K562 (cell line): ENCODE results near the gene PLAC9.

Experiments
- BHLHE40 ChIP-seq: IDR thresholded peaks from 2 replicates; pipeline ENCODE4 v1.6.1; 2011; ENCODE audit warnings: low read length, improper control_type of control experiment
- EZH2 ChIP-seq: IDR thresholded peaks from 2 replicates; pipeline ENCODE4 v1.6.1; 2012; ENCODE audit warnings: low read depth, mild to moderate bottlenecking, inconsistent platforms, low read length, borderline replicate concordance
- MEIS2 ChIP-seq: fragments of 450-650 bp; IDR thresholded peaks from 2 replicates; pipeline ENCODE4 v1.6.1; 2014; ENCODE audit warnings: mild to moderate bottlenecking; ENCODE audit not compliant: partially characterized antibody
- NR2C2 ChIP-seq, 2 experiments: fragments of 200-800 bp in 1 of 2; sonication (Bioruptor generic) in 1 of 2; sonication (generic) in 1 of 2; formaldehyde crosslinking in 1 of 2; IDR thresholded peaks; 2 replicates each; pipeline versions ENCODE4 v1.6.1 to v1.8.0; 2016 to 2022; ENCODE audit warnings: mild to moderate bottlenecking in 1 of 2, missing compliant biosample characterization in 1 of 2, missing genetic modification characterization in 1 of 2, missing genetic modification reagents in 1 of 2
- NR4A1 ChIP-seq, 2 experiments: fragments of 250-450 bp in 1 of 2; fragments of 450-650 bp in 1 of 2; sonication (Bioruptor Pico) in 1 of 2; IDR thresholded peaks; 2 replicates each; pipeline versions ENCODE4 v1.4.0 to v1.6.1; 2016 to 2020; ENCODE audit warnings: mild to moderate bottlenecking in 2 of 2, missing compliant biosample characterization in 1 of 2, missing genetic modification characterization in 1 of 2, moderate library complexity in 1 of 2
- PHF8 ChIP-seq: fragments of 200-600 bp; sonication (generic); IDR thresholded peaks from 2 replicates; pipeline ENCODE4 v1.6.1; 2012; ENCODE audit warnings: mixed run types, mild to moderate bottlenecking, inconsistent platforms, low read length, moderate library complexity, borderline replicate concordance
- SMARCA5 ChIP-seq: fragments of 450-650 bp; IDR thresholded peaks from 2 replicates; pipeline ENCODE4 v1.6.1; 2016
- SMC3 ChIP-seq: conservative IDR thresholded peaks from 2 replicates; pipeline ENCODE4 v1.6.1; 2011; ENCODE audit warnings: low read depth, low read length, improper control_type of control experiment; ENCODE audit not compliant: insufficient read depth
- SP2 ChIP-seq: IDR thresholded peaks from 2 replicates; pipeline ENCODE4 v1.6.1; 2011; ENCODE audit warnings: mild to moderate bottlenecking, low read depth, low read length, moderate library complexity; ENCODE audit not compliant: poor library complexity, severe bottlenecking; ENCODE audit errors: extremely low read depth
- YY1 ChIP-seq, 3 experiments: IDR thresholded peaks; 2 replicates each; pipeline ENCODE4 v1.6.1; 2011; ENCODE audit warnings: low read length in 2 of 3, mild to moderate bottlenecking in 2 of 3, moderate library complexity in 2 of 3, borderline replicate concordance in 1 of 3, control low read depth in 1 of 3, low read depth in 1 of 3; ENCODE audit not compliant: insufficient read depth in 3 of 3, insufficient replicate concordance in 2 of 3, control insufficient read depth in 1 of 3, insufficient read length in 1 of 3; ENCODE audit errors: extremely low read depth in 1 of 3
- TF ChIP-seq, protein P1 (sequence below): sonication (generic); formaldehyde crosslinking; IDR thresholded peaks from 2 replicates; pipeline ENCODE4 v1.8.0; 2023; ENCODE audit warnings: missing genetic modification reagents, mild to moderate bottlenecking, borderline replicate concordance

DNA sequence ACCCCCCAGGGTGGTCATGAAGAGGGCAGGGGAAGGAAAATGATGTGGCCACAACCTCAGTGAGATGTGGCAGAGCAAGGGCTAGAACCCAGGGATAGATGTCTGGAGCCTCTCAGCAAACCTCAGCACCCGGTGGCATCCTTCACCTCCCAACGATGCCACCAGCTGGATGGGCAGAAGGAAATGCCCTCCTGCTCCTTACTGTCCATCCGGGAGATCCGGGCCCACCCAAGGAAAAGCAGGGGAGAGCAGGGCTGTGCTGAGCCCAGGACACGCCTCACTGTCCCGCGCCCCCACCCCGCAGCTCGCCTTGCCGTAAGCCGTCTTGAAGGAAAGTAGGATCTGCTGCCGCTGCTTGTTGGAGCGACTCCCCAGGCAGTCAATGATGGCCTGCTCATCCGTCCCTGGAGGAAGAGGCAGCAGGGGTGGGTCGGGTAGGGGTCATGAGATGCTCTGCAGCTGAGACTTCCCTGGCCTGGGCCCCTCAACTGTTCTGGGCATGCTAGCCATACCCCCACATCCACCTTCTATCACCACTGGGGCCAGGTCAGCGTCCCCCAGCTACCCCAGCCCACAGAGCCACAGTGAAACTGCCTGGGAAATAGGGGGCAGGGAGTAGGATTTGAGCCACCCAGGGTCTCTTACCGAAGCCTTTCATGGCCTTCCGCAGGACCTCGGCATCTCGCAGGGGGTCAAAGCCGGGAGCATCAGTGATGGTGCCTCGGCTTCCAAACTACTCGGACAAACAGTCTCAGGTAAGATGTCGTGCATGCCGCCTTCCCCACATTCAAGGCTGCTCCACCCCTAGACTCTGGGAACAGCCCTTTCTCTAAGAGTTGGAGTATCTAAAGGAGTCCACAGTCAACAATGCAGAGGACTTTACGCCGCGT lies 34.3 kb downstream of the PLAC9 start:
- TF ChIP-seq NR2C2 (CRISPR knock-in tag; IDR thresholded peaks at IDR 0.05) (no peak), NR2C2 (tag; IDR thresholded peaks at IDR 0.05) (no peak), NR4A1 (CRISPR knock-in tag; IDR thresholded peaks at IDR 0.05) (no peak), NR4A1 (tag; IDR thresholded peaks at IDR 0.05) (no peak), SMARCA5 (no peak), MEIS2 (no peak), SMC3 (no peak), YY1 (IDR thresholded peaks at IDR 0.05; ENCODE audit: borderline replicate concordance in 1 of 3, control insufficient read depth in 1 of 3, extremely low read depth in 1 of 3, insufficient read depth in 3 of 3, insufficient read length in 1 of 3, insufficient replicate concordance in 2 of 3, low read depth in 1 of 3, low read length in 2 of 3) (no peak), PHF8 (no peak), EZH2 (no peak), BHLHE40 (no peak), SP2 (no peak)
- TF ChIP-seq, protein P1, sequence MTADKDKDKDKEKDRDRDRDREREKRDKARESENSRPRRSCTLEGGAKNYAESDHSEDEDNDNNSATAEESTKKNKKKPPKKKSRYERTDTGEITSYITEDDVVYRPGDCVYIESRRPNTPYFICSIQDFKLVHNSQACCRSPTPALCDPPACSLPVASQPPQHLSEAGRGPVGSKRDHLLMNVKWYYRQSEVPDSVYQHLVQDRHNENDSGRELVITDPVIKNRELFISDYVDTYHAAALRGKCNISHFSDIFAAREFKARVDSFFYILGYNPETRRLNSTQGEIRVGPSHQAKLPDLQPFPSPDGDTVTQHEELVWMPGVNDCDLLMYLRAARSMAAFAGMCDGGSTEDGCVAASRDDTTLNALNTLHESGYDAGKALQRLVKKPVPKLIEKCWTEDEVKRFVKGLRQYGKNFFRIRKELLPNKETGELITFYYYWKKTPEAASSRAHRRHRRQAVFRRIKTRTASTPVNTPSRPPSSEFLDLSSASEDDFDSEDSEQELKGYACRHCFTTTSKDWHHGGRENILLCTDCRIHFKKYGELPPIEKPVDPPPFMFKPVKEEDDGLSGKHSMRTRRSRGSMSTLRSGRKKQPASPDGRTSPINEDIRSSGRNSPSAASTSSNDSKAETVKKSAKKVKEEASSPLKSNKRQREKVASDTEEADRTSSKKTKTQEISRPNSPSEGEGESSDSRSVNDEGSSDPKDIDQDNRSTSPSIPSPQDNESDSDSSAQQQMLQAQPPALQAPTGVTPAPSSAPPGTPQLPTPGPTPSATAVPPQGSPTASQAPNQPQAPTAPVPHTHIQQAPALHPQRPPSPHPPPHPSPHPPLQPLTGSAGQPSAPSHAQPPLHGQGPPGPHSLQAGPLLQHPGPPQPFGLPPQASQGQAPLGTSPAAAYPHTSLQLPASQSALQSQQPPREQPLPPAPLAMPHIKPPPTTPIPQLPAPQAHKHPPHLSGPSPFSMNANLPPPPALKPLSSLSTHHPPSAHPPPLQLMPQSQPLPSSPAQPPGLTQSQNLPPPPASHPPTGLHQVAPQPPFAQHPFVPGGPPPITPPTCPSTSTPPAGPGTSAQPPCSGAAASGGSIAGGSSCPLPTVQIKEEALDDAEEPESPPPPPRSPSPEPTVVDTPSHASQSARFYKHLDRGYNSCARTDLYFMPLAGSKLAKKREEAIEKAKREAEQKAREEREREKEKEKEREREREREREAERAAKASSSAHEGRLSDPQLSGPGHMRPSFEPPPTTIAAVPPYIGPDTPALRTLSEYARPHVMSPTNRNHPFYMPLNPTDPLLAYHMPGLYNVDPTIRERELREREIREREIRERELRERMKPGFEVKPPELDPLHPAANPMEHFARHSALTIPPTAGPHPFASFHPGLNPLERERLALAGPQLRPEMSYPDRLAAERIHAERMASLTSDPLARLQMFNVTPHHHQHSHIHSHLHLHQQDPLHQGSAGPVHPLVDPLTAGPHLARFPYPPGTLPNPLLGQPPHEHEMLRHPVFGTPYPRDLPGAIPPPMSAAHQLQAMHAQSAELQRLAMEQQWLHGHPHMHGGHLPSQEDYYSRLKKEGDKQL (CRISPR knock-in tag) = no peak
